ENCODE data around the gene SNCG. TPM values are rescaled to one million over a fixed set of nuclear protein-coding genes. Genes with fewer than 3 reads are reported as not detected.

The SNCG gene
- polyA plus RNA-seq, 1 donor from 2014 or later = 6.1 TPM

DNA sequence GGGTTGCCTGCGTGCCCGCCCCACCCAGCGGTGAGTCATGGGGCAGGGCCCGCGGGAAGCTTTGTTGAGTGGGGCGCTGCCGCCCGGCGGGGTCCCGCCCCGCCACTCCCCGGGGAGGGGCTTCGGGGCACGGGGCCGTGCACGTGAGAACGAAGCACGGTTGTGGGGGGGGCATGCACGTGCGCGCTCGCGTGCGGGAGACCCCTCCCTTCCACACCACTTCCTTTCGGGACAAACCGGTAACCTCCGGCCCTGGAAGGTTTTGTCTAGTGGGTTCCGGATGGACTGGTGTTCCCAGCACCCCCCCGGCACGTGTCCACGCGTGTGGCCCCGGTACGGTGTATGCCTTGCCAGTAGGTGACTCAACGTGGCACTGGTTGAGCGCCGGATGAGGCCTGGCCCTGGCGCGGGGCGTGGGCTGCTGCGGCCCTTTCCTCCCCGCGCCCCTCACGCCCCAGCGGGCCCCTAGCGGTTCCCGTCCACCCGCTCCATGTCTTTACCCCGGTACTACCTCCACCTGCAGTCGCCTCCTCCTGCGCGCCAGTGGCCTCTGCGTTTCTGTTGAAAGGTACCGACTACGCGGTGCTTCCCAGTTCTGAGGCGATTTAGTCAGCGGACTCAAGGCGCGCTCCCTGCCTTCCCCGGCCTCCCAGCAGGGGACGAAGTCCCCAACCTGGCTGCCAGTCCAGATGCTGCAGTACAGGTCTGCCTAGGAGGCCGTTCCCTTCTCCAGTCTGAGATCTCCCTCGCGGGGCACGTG, 13.0 kb downstream of the SNCG start:
- TF ChIP-seq TAF1 (IDR thresholded peaks at IDR 0.05; ENCODE audit: low read depth) = no peak
- TF ChIP-seq RAD21 (conservative IDR thresholded peaks at IDR 0.05) = no peak
- no peak for TF ChIP-seq MXI1 (conservative IDR thresholded peaks at IDR 0.05; ENCODE audit: poor library complexity, severe bottlenecking)
- TF ChIP-seq, protein P1, sequence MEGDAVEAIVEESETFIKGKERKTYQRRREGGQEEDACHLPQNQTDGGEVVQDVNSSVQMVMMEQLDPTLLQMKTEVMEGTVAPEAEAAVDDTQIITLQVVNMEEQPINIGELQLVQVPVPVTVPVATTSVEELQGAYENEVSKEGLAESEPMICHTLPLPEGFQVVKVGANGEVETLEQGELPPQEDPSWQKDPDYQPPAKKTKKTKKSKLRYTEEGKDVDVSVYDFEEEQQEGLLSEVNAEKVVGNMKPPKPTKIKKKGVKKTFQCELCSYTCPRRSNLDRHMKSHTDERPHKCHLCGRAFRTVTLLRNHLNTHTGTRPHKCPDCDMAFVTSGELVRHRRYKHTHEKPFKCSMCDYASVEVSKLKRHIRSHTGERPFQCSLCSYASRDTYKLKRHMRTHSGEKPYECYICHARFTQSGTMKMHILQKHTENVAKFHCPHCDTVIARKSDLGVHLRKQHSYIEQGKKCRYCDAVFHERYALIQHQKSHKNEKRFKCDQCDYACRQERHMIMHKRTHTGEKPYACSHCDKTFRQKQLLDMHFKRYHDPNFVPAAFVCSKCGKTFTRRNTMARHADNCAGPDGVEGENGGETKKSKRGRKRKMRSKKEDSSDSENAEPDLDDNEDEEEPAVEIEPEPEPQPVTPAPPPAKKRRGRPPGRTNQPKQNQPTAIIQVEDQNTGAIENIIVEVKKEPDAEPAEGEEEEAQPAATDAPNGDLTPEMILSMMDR (IDR thresholded peaks at IDR 0.05; ENCODE audit: poor library complexity, severe bottlenecking) = no peak
- TF ChIP-seq EP300 (conservative IDR thresholded peaks at IDR 0.05; ENCODE audit: poor library complexity, severe bottlenecking) = no peak
- TF ChIP-seq, protein P2, sequence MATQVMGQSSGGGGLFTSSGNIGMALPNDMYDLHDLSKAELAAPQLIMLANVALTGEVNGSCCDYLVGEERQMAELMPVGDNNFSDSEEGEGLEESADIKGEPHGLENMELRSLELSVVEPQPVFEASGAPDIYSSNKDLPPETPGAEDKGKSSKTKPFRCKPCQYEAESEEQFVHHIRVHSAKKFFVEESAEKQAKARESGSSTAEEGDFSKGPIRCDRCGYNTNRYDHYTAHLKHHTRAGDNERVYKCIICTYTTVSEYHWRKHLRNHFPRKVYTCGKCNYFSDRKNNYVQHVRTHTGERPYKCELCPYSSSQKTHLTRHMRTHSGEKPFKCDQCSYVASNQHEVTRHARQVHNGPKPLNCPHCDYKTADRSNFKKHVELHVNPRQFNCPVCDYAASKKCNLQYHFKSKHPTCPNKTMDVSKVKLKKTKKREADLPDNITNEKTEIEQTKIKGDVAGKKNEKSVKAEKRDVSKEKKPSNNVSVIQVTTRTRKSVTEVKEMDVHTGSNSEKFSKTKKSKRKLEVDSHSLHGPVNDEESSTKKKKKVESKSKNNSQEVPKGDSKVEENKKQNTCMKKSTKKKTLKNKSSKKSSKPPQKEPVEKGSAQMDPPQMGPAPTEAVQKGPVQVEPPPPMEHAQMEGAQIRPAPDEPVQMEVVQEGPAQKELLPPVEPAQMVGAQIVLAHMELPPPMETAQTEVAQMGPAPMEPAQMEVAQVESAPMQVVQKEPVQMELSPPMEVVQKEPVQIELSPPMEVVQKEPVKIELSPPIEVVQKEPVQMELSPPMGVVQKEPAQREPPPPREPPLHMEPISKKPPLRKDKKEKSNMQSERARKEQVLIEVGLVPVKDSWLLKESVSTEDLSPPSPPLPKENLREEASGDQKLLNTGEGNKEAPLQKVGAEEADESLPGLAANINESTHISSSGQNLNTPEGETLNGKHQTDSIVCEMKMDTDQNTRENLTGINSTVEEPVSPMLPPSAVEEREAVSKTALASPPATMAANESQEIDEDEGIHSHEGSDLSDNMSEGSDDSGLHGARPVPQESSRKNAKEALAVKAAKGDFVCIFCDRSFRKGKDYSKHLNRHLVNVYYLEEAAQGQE (IDR thresholded peaks at IDR 0.05; ENCODE audit: borderline replicate concordance) = no peak
- no peak overlapping the region for H3K9ac ChIP-seq (ENCODE audit: low read length)
- H3K4me3 ChIP-seq (ENCODE audit: low read length) = peak overlapping the region; percentile 56
- H3F3A ChIP-seq (ENCODE audit: insufficient read depth, low read length, poor library complexity, severe bottlenecking) = no peaks in the 10 kb centered on the region
- H3K9me2 ChIP-seq (ENCODE audit: insufficient read depth, low read length) = no peaks in the 10 kb centered on the region
- H3K4me2 ChIP-seq (ENCODE audit: low read length) = no peak overlapping the region
- no peaks in the 10 kb centered on the region for H3K9me3 ChIP-seq (ENCODE audit: low read length)
- H2AFZ ChIP-seq (ENCODE audit: low read depth, low read length) = no peak overlapping the region
- H3K27ac ChIP-seq (ENCODE audit: low read length) = no peak overlapping the region
- H4K20me1 ChIP-seq (ENCODE audit: insufficient read depth) = no peaks in the 10 kb centered on the region
- H3K27me3 ChIP-seq (ENCODE audit: insufficient read depth, low read depth, low read length) = peaks cover 17% of the 10 kb centered on the region
- no peaks in the 10 kb centered on the region for H3K36me3 ChIP-seq (ENCODE audit: insufficient read depth, low read length)
- H3K79me2 ChIP-seq (replicated peaks; ENCODE audit: insufficient read depth, low read length) = no peaks in the 10 kb centered on the region

DNA sequence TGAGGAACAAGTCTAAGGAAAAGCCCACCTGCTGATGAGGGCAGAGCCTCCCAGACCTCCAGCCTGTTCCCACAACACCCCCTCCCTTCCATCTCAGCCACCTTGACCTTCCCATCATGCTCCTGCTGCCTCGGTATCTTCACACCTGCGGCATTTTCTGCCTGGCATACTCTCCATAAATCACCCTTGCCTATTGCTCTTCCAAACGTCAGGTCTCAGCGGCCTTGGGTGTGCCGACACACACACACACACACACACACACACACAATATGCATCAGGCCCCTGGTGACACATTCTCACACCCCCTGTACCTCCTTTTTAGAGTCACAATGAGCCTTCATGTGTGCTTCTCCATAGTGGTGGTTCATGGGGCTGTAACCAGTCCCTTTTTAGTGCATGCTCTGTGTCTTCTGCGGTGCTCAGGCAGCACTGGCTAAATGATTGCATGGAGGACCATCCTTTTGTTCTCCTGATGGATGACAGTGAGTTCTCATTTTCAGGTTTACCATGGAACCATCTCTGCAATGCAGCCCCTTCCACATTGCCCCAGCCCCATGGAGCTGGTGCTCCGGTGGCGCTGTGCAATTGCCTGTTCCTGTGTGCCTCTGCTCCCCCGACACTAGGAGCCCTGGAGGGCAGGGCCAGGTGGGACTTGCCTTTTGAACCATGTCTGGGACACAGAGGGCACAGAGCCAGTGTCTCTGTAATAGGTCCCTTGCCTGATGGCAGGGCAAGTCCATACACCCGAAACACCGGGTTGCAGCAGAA, 14.4 kb downstream of the SNCG start:
- no peak for TF ChIP-seq SMC3 (conservative IDR thresholded peaks at IDR 0.05; ENCODE audit: poor library complexity)
- TF ChIP-seq, protein P2 (IDR thresholded peaks at IDR 0.05; ENCODE audit: borderline replicate concordance) = no peak
- H3K9me3 ChIP-seq (ENCODE audit: low read length) = no peaks in the 10 kb centered on the region
- no peaks in the 10 kb centered on the region for H4K20me1 ChIP-seq (ENCODE audit: insufficient read depth)
- no peak overlapping the region for H3K4me3 ChIP-seq (ENCODE audit: low read length)
- no peak overlapping the region for H3K9ac ChIP-seq (ENCODE audit: low read length)
- H3K27me3 ChIP-seq (ENCODE audit: insufficient read depth, low read depth, low read length) = peaks cover 17% of the 10 kb centered on the region
- H3K9me2 ChIP-seq (ENCODE audit: insufficient read depth, low read length) = no peaks in the 10 kb centered on the region
- no peak overlapping the region for H3K27ac ChIP-seq (ENCODE audit: low read length)
- no peaks in the 10 kb centered on the region for H3K79me2 ChIP-seq (replicated peaks; ENCODE audit: insufficient read depth, low read length)
- H2AFZ ChIP-seq (ENCODE audit: low read depth, low read length) = no peak overlapping the region
- no peaks in the 10 kb centered on the region for H3K36me3 ChIP-seq (ENCODE audit: insufficient read depth, low read length)
- H3F3A ChIP-seq (ENCODE audit: insufficient read depth, low read length, poor library complexity, severe bottlenecking) = no peaks in the 10 kb centered on the region
- H3K4me2 ChIP-seq (ENCODE audit: low read length) = no peak overlapping the region
